Psoas muscle (tissue), 8 donors: ENCODE measurements around the gene QPRT. TPM values are rescaled to one million over a fixed set of nuclear protein-coding genes. Genes with fewer than 3 reads are reported as not detected.
A peak's percentile ranks its signal among the peaks of the same experiment; 100 is the strongest.
"Not testable (repeated sequence)": the region's sequence is repeated elsewhere in the genome, so short reads cannot be mapped to it uniquely, and the experiment has no call there.

Experiments
- ATAC-seq, 4 donors: fragments of 200-7000 bp; cut with Tn5 transposase; one replicate each; pipeline ENCODE4 v1.9.1; 2020; ENCODE audit warnings: moderate library complexity in 3 of 4, mild to moderate bottlenecking in 2 of 4
- DNase-seq, 2 donors: peaks; one replicate each; pipeline ENCODE4 v3.0.0-alpha.2; 2020
- H3K27ac ChIP-seq: fragments of 200-600 bp; one replicate; pipeline ENCODE4 v1.8.0; 2022
- H3K27me3 ChIP-seq, 3 donors: fragments of 200-600 bp in 1 of 3; one replicate each; pipeline versions ENCODE4 v1.6.1 to v1.8.0; 2013 to 2022; ENCODE audit warnings: low read length in 2 of 3, mild to moderate bottlenecking in 2 of 3, moderate library complexity in 1 of 3; ENCODE audit not compliant: insufficient read depth in 3 of 3
- H3K36me3 ChIP-seq, 2 donors: fragments of 200-600 bp in 1 of 2; one replicate each; pipeline versions ENCODE4 v1.6.1 to v1.8.0; 2013 to 2022; ENCODE audit warnings: low read depth in 1 of 2, mild to moderate bottlenecking in 1 of 2, moderate library complexity in 1 of 2; ENCODE audit not compliant: insufficient read depth in 1 of 2
- H3K4me1 ChIP-seq: fragments of 200-600 bp; one replicate; pipeline ENCODE4 v1.8.0; 2022
- H3K4me3 ChIP-seq: fragments of 200-600 bp; one replicate; pipeline ENCODE4 v1.8.0; 2022; ENCODE audit warnings: mild to moderate bottlenecking
- H3K9me3 ChIP-seq: fragments of 200-600 bp; one replicate; pipeline ENCODE4 v1.8.0; 2022
- WGBS, 3 donors: extraction: QIAGEN DNeasy Blood & Tissue Kit; methylation state at CpG; one replicate each; pipeline versions ENCODE4 v1.1.6 to v1.1.7; 2013; 5-methylcytosine and 5-hydroxymethylcytosine counted together
- intact Hi-C, 2 donors: fragments of 100-400 bp; cut with DNase I; formaldehyde crosslinking; loops; one replicate each; pipeline versions ENCODE4 v1.11.0 to v1.14.2; 2022
- polyA plus RNA-seq, 3 donors: library from polyadenylated mRNA; stranded (reverse); fragments of 200-250 nt; gene quantifications; one replicate each; pipeline ENCODE4 v1.2.3, GENCODE V29; 2013
- total RNA-seq, 4 donors: library from RNA; stranded (reverse); fragmentation: NEBNext Ultra II Directional in 2 of 4; extraction: Animal tissue kit (Norgen Biotek cat#: 25700) in 2 of 4; gene quantifications; one replicate each; pipeline versions ENCODE4 v1.2.1 to v1.2.4, GENCODE V29; 2021 to 2023
- TF ChIP-seq, protein P1 (sequence below): fragments of 200-600 bp; IDR thresholded peaks from one replicate; pipeline ENCODE4 v1.8.0; 2022; ENCODE audit warnings: antibody characterized with exemption
- donor health status: healthy with polysubstance abuse.
- donor health status: DM: no; HTN: no; CAD: no; lungs with moderate emphysema.
- donor health status: Bipolar disorder and iron deficiency.
- donor health status: healthy.
- donor health status: DM: yes; HTN: yes; CAD: no.
- donor health status: DM: no; HTN: no; CAD: no.
- donor health status: DM: no; HTN: no; CAD: no.
- donor health status: DM: yes; HTN: yes; CAD: no.

QPRT gene
- total and polyA plus RNA-seq, 7 donors, result 0.75 to 9.9 (median 2.3) TPM

DNA sequence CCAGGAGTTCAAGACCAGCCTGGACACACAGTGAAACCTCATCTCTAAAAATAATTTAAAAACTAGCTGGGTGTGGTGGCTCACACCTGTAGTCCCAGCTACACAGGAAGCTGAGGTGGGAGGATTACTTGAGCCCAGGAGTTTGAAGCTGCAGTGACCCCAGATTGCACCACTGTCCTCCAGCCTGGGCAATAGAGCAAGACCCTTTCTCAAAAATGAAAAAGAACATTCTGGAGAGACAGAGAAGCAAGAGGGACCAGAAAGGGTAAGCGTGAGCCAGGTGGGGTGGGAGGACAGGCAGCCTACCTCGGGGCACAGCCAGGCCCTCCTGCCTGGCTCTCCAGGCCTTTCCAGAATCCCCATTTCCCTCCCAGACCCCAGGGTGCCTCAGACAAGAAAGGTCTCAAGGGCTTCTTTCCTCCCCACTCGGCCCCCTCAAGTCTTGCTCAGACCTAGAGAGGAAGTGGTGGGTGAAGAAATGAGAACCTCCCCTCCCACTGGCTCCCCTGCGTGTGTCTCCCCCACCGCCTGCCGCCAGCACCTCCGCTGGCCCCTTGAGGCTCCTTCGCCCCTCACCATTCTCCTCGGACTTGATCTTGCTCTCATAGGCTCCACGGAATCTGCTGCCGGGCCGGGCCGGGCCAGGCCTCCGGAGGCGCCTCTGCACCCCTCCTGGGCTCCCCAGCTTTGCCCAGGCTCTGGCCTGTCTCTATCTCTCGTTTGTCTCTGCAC lies 66.3 kb downstream of the QPRT start:
- Histone ChIP-seq H3K4me3 (peak overlapping the region; percentile 32), H3K27me3 (no peaks in the 10 kb centered on the region), H3K36me3 (no peaks in the 10 kb centered on the region), H3K9me3 (no peaks in the 10 kb centered on the region), H3K27ac (no peak overlapping the region), H3K4me1 (no peaks in the 10 kb centered on the region)
- WGBS, 3 donors, result 72 to 76% (median 74%) methylated on average over 16 of the region's 16 CpGs
- DNase-seq, result no peak
- ATAC-seq, result peak in 1 of 4 donors; percentile 6
- intact Hi-C loops, result loop anchor here (5.0 to 10.0 kb wide), 2 partner anchors 37 to 140 kb away; no protein-coding TSS in a partner anchor
- TF ChIP-seq, protein P1, sequence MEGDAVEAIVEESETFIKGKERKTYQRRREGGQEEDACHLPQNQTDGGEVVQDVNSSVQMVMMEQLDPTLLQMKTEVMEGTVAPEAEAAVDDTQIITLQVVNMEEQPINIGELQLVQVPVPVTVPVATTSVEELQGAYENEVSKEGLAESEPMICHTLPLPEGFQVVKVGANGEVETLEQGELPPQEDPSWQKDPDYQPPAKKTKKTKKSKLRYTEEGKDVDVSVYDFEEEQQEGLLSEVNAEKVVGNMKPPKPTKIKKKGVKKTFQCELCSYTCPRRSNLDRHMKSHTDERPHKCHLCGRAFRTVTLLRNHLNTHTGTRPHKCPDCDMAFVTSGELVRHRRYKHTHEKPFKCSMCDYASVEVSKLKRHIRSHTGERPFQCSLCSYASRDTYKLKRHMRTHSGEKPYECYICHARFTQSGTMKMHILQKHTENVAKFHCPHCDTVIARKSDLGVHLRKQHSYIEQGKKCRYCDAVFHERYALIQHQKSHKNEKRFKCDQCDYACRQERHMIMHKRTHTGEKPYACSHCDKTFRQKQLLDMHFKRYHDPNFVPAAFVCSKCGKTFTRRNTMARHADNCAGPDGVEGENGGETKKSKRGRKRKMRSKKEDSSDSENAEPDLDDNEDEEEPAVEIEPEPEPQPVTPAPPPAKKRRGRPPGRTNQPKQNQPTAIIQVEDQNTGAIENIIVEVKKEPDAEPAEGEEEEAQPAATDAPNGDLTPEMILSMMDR, result no peak

DNA sequence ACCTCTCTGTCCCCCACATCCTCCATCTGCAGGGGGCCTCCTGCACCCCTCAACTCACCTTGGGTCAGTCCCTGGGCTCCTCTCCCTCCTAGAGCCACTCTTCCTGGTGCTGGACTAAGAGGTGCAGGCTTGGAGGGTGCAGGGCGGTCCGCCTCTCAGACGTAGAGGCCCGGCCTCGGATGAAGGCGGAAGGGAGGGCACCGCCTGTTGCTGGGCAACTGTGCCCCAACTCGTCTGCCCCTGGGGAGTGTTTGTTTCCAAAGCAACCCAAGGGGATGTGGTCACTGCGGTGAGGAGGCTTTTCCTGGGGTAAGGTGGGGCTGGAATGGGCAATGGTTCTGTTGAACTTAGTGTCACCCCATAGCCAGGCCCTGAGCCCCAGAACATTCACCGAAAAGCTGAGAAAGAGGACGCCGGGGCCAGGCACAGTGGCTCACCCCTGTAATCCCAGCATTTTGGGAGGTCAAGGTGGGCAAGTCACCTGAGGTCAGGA lies 66.9 kb downstream of the QPRT start, which contains the start of gene C16orf54:
Gene C16orf54, minus strand, starts transcription at position 138 of the 493 bp plus-strand sequence. CDS start 1,039 bp downstream, outside the sequence.
- TF ChIP-seq, protein P1, result no peak
- WGBS, 3 donors, result 75 to 77% (median 76%) methylated on average over 12 of the region's 12 CpGs
- no peaks in the 10 kb centered on the region for H3K9me3 ChIP-seq
- H3K27me3 ChIP-seq, result no peaks in the 10 kb centered on the region
- H3K4me1 ChIP-seq, result no peaks in the 10 kb centered on the region
- peak; percentile 15 to 56 (median 44) for ATAC-seq
- intact Hi-C loops, result loop anchor here (5.0 to 10.0 kb wide), 2 partner anchors 36 to 139 kb away; no protein-coding TSS in a partner anchor
- peak within 1 kb of the TSS; percentile 32 for H3K4me3 ChIP-seq
- H3K36me3 ChIP-seq, result no peaks in the 10 kb centered on the region
- peak; percentile 54 to 80 for DNase-seq
- no peak within 1 kb of the TSS for H3K27ac ChIP-seq

DNA sequence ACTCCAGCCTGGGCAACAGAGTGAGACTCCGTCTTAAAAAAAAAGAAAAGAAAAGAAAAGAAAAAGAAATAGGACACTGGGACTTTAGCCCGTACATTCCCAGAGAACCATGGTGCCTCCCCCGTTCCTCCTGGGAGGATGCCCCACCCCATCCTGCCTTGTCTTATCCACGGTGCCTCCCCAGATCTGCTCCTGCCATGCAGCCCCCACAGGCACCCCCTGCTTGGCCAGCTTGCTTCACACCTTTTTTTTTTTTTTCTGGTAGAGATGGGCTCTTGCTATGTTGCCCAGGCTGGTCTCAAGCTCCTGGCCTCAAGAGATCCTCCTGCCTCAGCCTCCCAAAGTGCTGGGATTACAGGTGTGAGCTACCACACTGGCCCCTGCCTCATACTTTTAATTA lies 67.5 kb downstream of the QPRT start:
- 51 to 67% (median 52%) methylated on average over 4 of the region's 4 CpGs for whole genome bisulfite sequencing, 3 donors
- not testable (repeated sequence) for H3K27me3 ChIP-seq, DNase-seq, H3K4me3 ChIP-seq, H3K27ac ChIP-seq, H3K36me3 ChIP-seq, H3K9me3 ChIP-seq, ATAC-seq, H3K4me1 ChIP-seq
- intact Hi-C loops, result loop anchor here (5.0 to 10.0 kb wide), 2 partner anchors 36 to 138 kb away; no protein-coding TSS in a partner anchor

Other genes starting within 250 kb of the QPRT start
- gene BOLA2, start 224.8 kb upstream of the QPRT start, total RNA-seq, result 1 to 10 TPM; 1.5 to 5.7 (median 3.1) TPM
- gene BOLA2, start 224.8 kb upstream of the QPRT start, polyA plus RNA-seq, result 10 to 100 TPM; 11.0 to 47.2 (median 19.2) TPM
- 10 to 100 TPM in 2 of 4 donors, 1 to 10 TPM in 2; 2.2 to 28.7 (median 11.3) TPM for gene SLX1B, start 224.6 kb upstream of the QPRT start, total RNA-seq
- 10 to 100 TPM; 21.6 to 40.4 (median 35.4) TPM for gene SLX1B, start 224.6 kb upstream of the QPRT start, polyA plus RNA-seq
- 1 to 10 TPM in 3 of 4 donors, not detected in 1; 2.1 to 8.3 (median 5.7) TPM for gene SULT1A4, start 219.3 kb upstream of the QPRT start, total RNA-seq
- 1 to 10 TPM; 6.1 to 9.1 (median 8.1) TPM for gene SULT1A4, start 219.3 kb upstream of the QPRT start, polyA plus RNA-seq
- gene NPIPB12, start 172.8 kb upstream of the QPRT start, total RNA-seq, result 10 to 100 TPM; 13.6 to 27.1 (median 22.5) TPM
- gene NPIPB12, start 172.8 kb upstream of the QPRT start, polyA plus RNA-seq, result 10 to 100 TPM; 10.7 to 19.4 (median 19.0) TPM
- gene SPN, start 15.9 kb upstream of the QPRT start, total RNA-seq, result 1 to 10 TPM in 1 of 4 donors, under 1 TPM in 3; 0.54 to 1.5 (median 0.65) TPM
- gene SPN, start 15.9 kb upstream of the QPRT start, polyA plus RNA-seq, result under 1 TPM; 0.13 to 0.25 (median 0.22) TPM
- under 1 TPM; 0.24 to 0.57 (median 0.46) TPM for gene C16orf54, start 66.8 kb downstream of the QPRT start, total RNA-seq
- gene C16orf54, start 66.8 kb downstream of the QPRT start, polyA plus RNA-seq, result under 1 TPM; 0.03 to 0.04 (median 0.03) TPM
- gene ZG16, start 99.1 kb downstream of the QPRT start, total RNA-seq, result not detected
- gene ZG16, start 99.1 kb downstream of the QPRT start, polyA plus RNA-seq, result under 1 TPM; 0.01 to 0.03 (median 0.01) TPM
- gene KIF22, start 111.6 kb downstream of the QPRT start, total RNA-seq, result 10 to 100 TPM; 12.6 to 23.8 (median 14.3) TPM
- 10 to 100 TPM; 13.4 to 15.5 (median 15.5) TPM for gene KIF22, start 111.6 kb downstream of the QPRT start, polyA plus RNA-seq
- 100 to 1,000 TPM; 112 to 161 (median 125) TPM for gene MAZ, start 127.3 kb downstream of the QPRT start, total RNA-seq
- gene MAZ, start 127.3 kb downstream of the QPRT start, polyA plus RNA-seq, result 100 to 1,000 TPM in 2 of 3 donors, 10 to 100 TPM in 1; 94.9 to 193 (median 131) TPM
- 1 to 10 TPM in 1 of 4 donors, under 1 TPM in 3; 0.22 to 1.8 (median 0.75) TPM for gene PRRT2, start 133.0 kb downstream of the QPRT start, total RNA-seq
- under 1 TPM; 0.17 to 0.44 (median 0.18) TPM for gene PRRT2, start 133.0 kb downstream of the QPRT start, polyA plus RNA-seq
- gene PAGR1, start 137.0 kb downstream of the QPRT start, total RNA-seq, result 10 to 100 TPM in 3 of 4 donors, 1 to 10 TPM in 1; 9.4 to 14.2 (median 11.0) TPM
- gene PAGR1, start 137.0 kb downstream of the QPRT start, polyA plus RNA-seq, result 10 to 100 TPM; 19.8 to 36.8 (median 35.5) TPM
- gene MVP, start 141.3 kb downstream of the QPRT start, total RNA-seq, result 10 to 100 TPM; 27.9 to 75.9 (median 51.6) TPM
- gene MVP, start 141.3 kb downstream of the QPRT start, polyA plus RNA-seq, result 10 to 100 TPM; 17.6 to 34.3 (median 34.1) TPM
- 10 to 100 TPM; 24.7 to 36.4 (median 32.3) TPM for gene CDIPT, start 184.0 kb downstream of the QPRT start, total RNA-seq
- gene CDIPT, start 184.0 kb downstream of the QPRT start, polyA plus RNA-seq, result 10 to 100 TPM; 33.3 to 54.3 (median 38.5) TPM
- under 1 TPM; 0.17 to 0.86 (median 0.34) TPM for gene SEZ6L2, start 220.4 kb downstream of the QPRT start, total RNA-seq
- under 1 TPM; 0.05 to 0.23 (median 0.11) TPM for gene SEZ6L2, start 220.4 kb downstream of the QPRT start, polyA plus RNA-seq
- under 1 TPM in 2 of 4 donors, not detected in 2; 0.17 to 0.23 TPM for gene ASPHD1, start 221.3 kb downstream of the QPRT start, total RNA-seq
- gene ASPHD1, start 221.3 kb downstream of the QPRT start, polyA plus RNA-seq, result under 1 TPM in 2 of 3 donors, not detected in 1; 0.04 to 0.12 TPM
- gene KCTD13, start 247.0 kb downstream of the QPRT start, total RNA-seq, result 1 to 10 TPM; 3.3 to 5.4 (median 4.1) TPM
- 1 to 10 TPM; 2.2 to 5.4 (median 5.1) TPM for gene KCTD13, start 247.0 kb downstream of the QPRT start, polyA plus RNA-seq